Ishikawa (cell line): ENCODE measurements around the gene ESPL1.

Experiments used
- CEBPB ChIP-seq: IDR thresholded peaks from 2 replicates; pipeline ENCODE4 v1.6.1; 2012
- CREB1 ChIP-seq: IDR thresholded peaks from 2 replicates; pipeline ENCODE4 v1.6.1; 2012; ENCODE audit warnings: low read depth
- EGR1 ChIP-seq: IDR thresholded peaks from 2 replicates; pipeline ENCODE4 v1.6.1; 2012
- EP300 ChIP-seq: IDR thresholded peaks from 2 replicates; pipeline ENCODE4 v1.6.1; 2012; ENCODE audit warnings: borderline replicate concordance
- FOXM1 ChIP-seq: IDR thresholded peaks from 2 replicates; pipeline ENCODE4 v1.6.1; 2012; ENCODE audit warnings: low read depth, borderline replicate concordance
- MAX ChIP-seq: IDR thresholded peaks from 2 replicates; pipeline ENCODE4 v1.6.1; 2012
- NFIC ChIP-seq: IDR thresholded peaks from 2 replicates; pipeline ENCODE4 v1.6.1; 2012
- RAD21 ChIP-seq: IDR thresholded peaks from 2 replicates; pipeline ENCODE4 v1.6.1; 2012; ENCODE audit warnings: low read depth
- REST ChIP-seq: IDR thresholded peaks from 2 replicates; pipeline ENCODE4 v1.6.1; 2012; ENCODE audit warnings: low read depth, mild to moderate bottlenecking
- TAF1 ChIP-seq: IDR thresholded peaks from 2 replicates; pipeline ENCODE4 v1.6.1; 2012; ENCODE audit warnings: low read depth, mild to moderate bottlenecking
- TCF12 ChIP-seq: IDR thresholded peaks from 2 replicates; pipeline ENCODE4 v1.6.1; 2012; ENCODE audit warnings: low read depth
- TEAD4 ChIP-seq: IDR thresholded peaks from 2 replicates; pipeline ENCODE4 v1.6.1; 2012
- USF1 ChIP-seq: IDR thresholded peaks from 2 replicates; pipeline ENCODE4 v1.6.1; 2012
- YY1 ChIP-seq: IDR thresholded peaks from 2 replicates; pipeline ENCODE4 v1.6.1; 2012; ENCODE audit warnings: low read depth
- ZBTB7A ChIP-seq: IDR thresholded peaks from 2 replicates; pipeline ENCODE4 v1.6.1; 2012; ENCODE audit warnings: low read depth

The ESPL1 gene

GRCh38 chr12:53244337-53244736 lies 23.8 kb upstream of the ESPL1 start:
- TF ChIP-seq TEAD4 (no peak), USF1 (no peak), CREB1 (no peak), EGR1 (no peak), MAX (no peak), TCF12 (no peak), YY1 (no peak), RAD21 (no peak), CEBPB (no peak), NFIC (no peak), ZBTB7A (no peak), FOXM1 (no peak), TAF1 (no peak), EP300 (no peak), REST (no peak)

GRCh38 chr12:53245286-53245685 lies 22.8 kb upstream of the ESPL1 start:
- no peak for TF ChIP-seq ZBTB7A
- no peak for TF ChIP-seq TAF1
- TF ChIP-seq YY1 = no peak
- TF ChIP-seq FOXM1 = no peak
- no peak for TF ChIP-seq REST
- no peak for TF ChIP-seq TEAD4
- TF ChIP-seq MAX = no peak
- no peak for TF ChIP-seq EGR1
- TF ChIP-seq EP300 = no peak
- no peak for TF ChIP-seq NFIC
- TF ChIP-seq CEBPB = no peak
- TF ChIP-seq TCF12 = no peak
- TF ChIP-seq RAD21 = no peak
- TF ChIP-seq USF1 = no peak
- TF ChIP-seq CREB1 = no peak

- peak; percentile 76 for TF ChIP-seq RAD21
- TF ChIP-seq YY1 = peak; percentile 95
- no peak for TF ChIP-seq EP300
- peak; percentile 11; the same call in 1 of the 2 replicates for TF ChIP-seq TCF12
- peak; percentile 58; the same call in 1 of the 2 replicates for TF ChIP-seq NFIC
- TF ChIP-seq CEBPB = no peak
- peak; percentile 95 for TF ChIP-seq USF1
- peak; percentile 80; the same call in 1 of the 2 replicates for TF ChIP-seq ZBTB7A
- TF ChIP-seq TEAD4 = peak; percentile 26; the same call in 1 of the 2 replicates
- 0 out of 2 replicates have a peak, but pooled peaks have one; percentile 18 for TF ChIP-seq MAX
- peak; percentile 77 for TF ChIP-seq TAF1
- TF ChIP-seq REST = no peak
Observed at GRCh38 chr12:53251477-53252348, 16.4 kb upstream of the ESPL1 start.
